ENCODE data around the gene JMY. TPM values are rescaled to one million over a fixed set of nuclear protein-coding genes. Genes with fewer than 3 reads are reported as not detected.

JMY gene
- total RNA-seq, 2 donors from 2014 or later = 10.6 to 13.6 TPM

GRCh38 chr5:79333852-79334557, 98.1 kb downstream of the JMY start:
- no peaks in the 10 kb centered on the region for H3K9me3 ChIP-seq
- no peaks in the 10 kb centered on the region for H3K4me1 ChIP-seq
- H3K36me3 ChIP-seq = no peaks in the 10 kb centered on the region
- H3K4me3 ChIP-seq = no peak overlapping the region
- H3K27me3 ChIP-seq = no peaks in the 10 kb centered on the region
- no peak for TF ChIP-seq CTCF (IDR thresholded peaks at IDR 0.05)
- DNase-seq (ENCODE audit: low spot score) = no peak
- H3K27ac ChIP-seq = no peak overlapping the region

- Histone ChIP-seq H3K36me3 (no peaks in the 10 kb centered on the region), H3K27ac (no peak overlapping the region), H3K4me1 (no peaks in the 10 kb centered on the region), H3K27me3 (no peaks in the 10 kb centered on the region), H3K9me3 (no peaks in the 10 kb centered on the region), H3K4me3 (no peak overlapping the region)
- no peak for TF ChIP-seq CTCF (IDR thresholded peaks at IDR 0.05)
- no peak for DNase-seq (ENCODE audit: low spot score)
These were observed 110.5 kb downstream of the JMY start for GRCh38 chr5:79346420-79346824.

- H3K36me3 ChIP-seq = no peaks in the 10 kb centered on the region
- no peaks in the 10 kb centered on the region for H3K9me3 ChIP-seq
- H3K27ac ChIP-seq = no peak overlapping the region
- no peak for DNase-seq (ENCODE audit: low spot score)
- H3K4me1 ChIP-seq = no peaks in the 10 kb centered on the region
- H3K4me3 ChIP-seq = no peak overlapping the region
- no peaks in the 10 kb centered on the region for H3K27me3 ChIP-seq
- no peak for TF ChIP-seq CTCF (IDR thresholded peaks at IDR 0.05)
These were observed 113.1 kb downstream of the JMY start for GRCh38 chr5:79349047-79349446.

- H3K36me3 ChIP-seq = no peaks in the 10 kb centered on the region
- no peak for DNase-seq (ENCODE audit: low spot score)
- no peaks in the 10 kb centered on the region for H3K4me1 ChIP-seq
- TF ChIP-seq CTCF (IDR thresholded peaks at IDR 0.05) = no peak
- no peak overlapping the region for H3K27ac ChIP-seq
- H3K9me3 ChIP-seq = no peaks in the 10 kb centered on the region
- H3K27me3 ChIP-seq = no peaks in the 10 kb centered on the region
- no peak overlapping the region for H3K4me3 ChIP-seq
These were observed 114.0 kb downstream of the JMY start for GRCh38 chr5:79349881-79350280.

GRCh38 chr5:79357398-79357797, 121.5 kb downstream of the JMY start:
- Histone ChIP-seq H3K9me3 (no peaks in the 10 kb centered on the region), H3K27ac (no peak overlapping the region), H3K4me1 (no peaks in the 10 kb centered on the region), H3K4me3 (no peak overlapping the region), H3K27me3 (no peaks in the 10 kb centered on the region), H3K36me3 (no peaks in the 10 kb centered on the region)
- no peak for DNase-seq (ENCODE audit: low spot score)
- no peak for TF ChIP-seq CTCF (IDR thresholded peaks at IDR 0.05)

Other genes with a start within 250 kb of the JMY start
- 1 to 10 TPM; 1.3 to 4.0 TPM for gene DMGDH, start 166.5 kb upstream of the JMY start, total RNA-seq
- gene BHMT2, start 166.4 kb upstream of the JMY start, total RNA-seq = 10 to 100 TPM in 1 of 2 donors, 1 to 10 TPM in 1; 8.1 to 17.1 TPM
- not detected for gene BHMT, start 124.3 kb upstream of the JMY start, total RNA-seq